Astrocyte (in vitro differentiated cells and primary cell): Measurements from ENCODE around the gene TRIM10. TPM values are rescaled to one million over a fixed set of nuclear protein-coding genes. Genes with fewer than 3 reads are reported as not detected.

Experiments used
- DNase-seq: peaks from one replicate; pipeline ENCODE4 v3.0.0-alpha.2; 2010; ENCODE audit warnings: low read depth
- FAIRE-seq: peaks from 2 replicates; lab custom pipeline; 2011; peaks lifted over from hg19 to GRCh38; lab: Jason Lieb, UNC
- H2AFZ ChIP-seq: 2 replicates; pipeline ENCODE4 v1.6.0; 2012; ENCODE audit warnings: low read depth, low read length, inconsistent platforms
- H3K27ac ChIP-seq: 2 replicates; pipeline ENCODE4 v1.5.1; 2011; ENCODE audit warnings: low read depth, low read length, inconsistent platforms
- H3K27me3 ChIP-seq: 2 replicates; pipeline ENCODE4 v1.6.0; 2011; ENCODE audit warnings: low read length, inconsistent platforms; ENCODE audit not compliant: insufficient read depth
- H3K36me3 ChIP-seq: 2 replicates; pipeline ENCODE4 v1.5.1; 2011; ENCODE audit warnings: low read length, inconsistent platforms; ENCODE audit not compliant: insufficient read depth
- H3K4me1 ChIP-seq: 2 replicates; pipeline ENCODE4 v1.5.1; 2011; ENCODE audit warnings: low read length, inconsistent platforms; ENCODE audit not compliant: insufficient read depth
- H3K4me2 ChIP-seq: 2 replicates; pipeline ENCODE4 v1.6.0; 2012; ENCODE audit warnings: low read length, inconsistent platforms
- H3K4me3 ChIP-seq: 2 replicates; pipeline ENCODE4 v1.5.1; 2011; ENCODE audit warnings: low read depth, mild to moderate bottlenecking, low read length, inconsistent platforms; ENCODE audit not compliant: insufficient read depth
- H3K79me2 ChIP-seq: 2 replicates; pipeline ENCODE4 v1.6.0; 2012; ENCODE audit warnings: mild to moderate bottlenecking, low read length, inconsistent platforms; ENCODE audit not compliant: insufficient read depth
- H3K9ac ChIP-seq: 2 replicates; pipeline ENCODE4 v1.6.0; 2012; ENCODE audit warnings: mild to moderate bottlenecking, low read length, inconsistent platforms
- H3K9me3 ChIP-seq: 2 replicates; pipeline ENCODE4 v1.5.1; 2012; ENCODE audit warnings: low read depth, mild to moderate bottlenecking, low read length, inconsistent platforms; ENCODE audit not compliant: insufficient read depth
- H4K20me1 ChIP-seq: 2 replicates; pipeline ENCODE4 v1.6.0; 2012; ENCODE audit warnings: low read length, inconsistent platforms; ENCODE audit not compliant: insufficient read depth
- H3K27ac Mint-ChIP-seq: one replicate; pipeline ENCODE4 v1.8.0; 2021; ENCODE audit warnings: mild to moderate bottlenecking, mixed read lengths; ENCODE audit not compliant: unreplicated experiment
- H3K27me3 Mint-ChIP-seq: one replicate; pipeline ENCODE4 v1.8.0; 2021; ENCODE audit warnings: low read depth, mixed read lengths; ENCODE audit not compliant: unreplicated experiment
- H3K36me3 Mint-ChIP-seq: one replicate; pipeline ENCODE4 v1.8.0; 2021; ENCODE audit warnings: low read depth, mixed read lengths; ENCODE audit not compliant: unreplicated experiment
- H3K4me1 Mint-ChIP-seq: one replicate; pipeline ENCODE4 v1.8.0; 2021; ENCODE audit warnings: low read depth, mixed read lengths; ENCODE audit not compliant: unreplicated experiment
- H3K4me3 Mint-ChIP-seq: one replicate; pipeline ENCODE4 v1.8.0; 2021; ENCODE audit warnings: mild to moderate bottlenecking, moderate library complexity, mixed read lengths; ENCODE audit not compliant: unreplicated experiment
- H3K9me3 Mint-ChIP-seq: one replicate; pipeline ENCODE4 v1.8.0; 2021; ENCODE audit warnings: mild to moderate bottlenecking, mixed read lengths; ENCODE audit not compliant: unreplicated experiment
- CTCF ChIP-seq: IDR thresholded peaks from 2 replicates; pipeline ENCODE4 v1.5.1; 2011; ENCODE audit warnings: low read depth, mild to moderate bottlenecking, inconsistent platforms, low read length, moderate library complexity; ENCODE audit not compliant: insufficient read depth
- EZH2 ChIP-seq: IDR thresholded peaks from 2 replicates; pipeline ENCODE4 v1.6.1; 2012; ENCODE audit warnings: mild to moderate bottlenecking, low read length, inconsistent platforms; ENCODE audit not compliant: insufficient read depth
- total RNA-seq: library from RNA; stranded (reverse); gene quantifications from 2 replicates; pipeline ENCODE4 v1.2.1, GENCODE V29; 2021

The TRIM10 gene
- total RNA-seq, 1 donor from 2014 or later: not detected

GRCh38 chr6:30163090-30163917, 2.3 kb upstream of the TRIM10 start, which contains the start of gene TRIM15:
TRIM15 (plus strand) TSS chr6:30163546; CDS start chr6:30163685, 139 bp downstream.
- Histone ChIP-seq H3K36me3 (no peaks in the 10 kb centered on the region), H2AFZ (no peak within 1 kb of the TSS), H3K79me2 (no peaks in the 10 kb centered on the region), H3K27ac (no peak within 1 kb of the TSS), H3K4me3 (no peak within 1 kb of the TSS), H3K9me3 (no peaks in the 10 kb centered on the region), H3K27me3 (peaks cover 21% of the 10 kb centered on the region), H3K9ac (no peak within 1 kb of the TSS), H4K20me1 (no peaks in the 10 kb centered on the region), H3K4me2 (no peak within 1 kb of the TSS), H3K4me1 (no peaks in the 10 kb centered on the region)
- Mint-ChIP-seq H3K27ac (no peak within 1 kb of the TSS), H3K4me1 (no peaks in the 10 kb centered on the region), H3K36me3 (no peaks in the 10 kb centered on the region), H3K4me3 (no peak within 1 kb of the TSS), H3K9me3 (peaks cover 8% of the 10 kb centered on the region), H3K27me3 (peaks cover 51% of the 10 kb centered on the region)
- no peak for DNase-seq
- TF ChIP-seq EZH2: no peak
- TF ChIP-seq CTCF: no peak
- no peak for FAIRE-seq

GRCh38 chr6:30162265-30163089, 1.5 kb upstream of the TRIM10 start:
- Mint-ChIP-seq H3K36me3 (no peaks in the 10 kb centered on the region), H3K9me3 (peaks cover 9% of the 10 kb centered on the region), H3K27ac (no peak overlapping the region), H3K4me1 (no peaks in the 10 kb centered on the region), H3K4me3 (no peak overlapping the region), H3K27me3 (peaks cover 47% of the 10 kb centered on the region)
- Histone ChIP-seq H2AFZ (no peak overlapping the region), H3K27me3 (peaks cover 13% of the 10 kb centered on the region), H3K4me1 (no peaks in the 10 kb centered on the region), H3K4me3 (no peak overlapping the region), H4K20me1 (no peaks in the 10 kb centered on the region), H3K9me3 (no peaks in the 10 kb centered on the region), H3K79me2 (no peaks in the 10 kb centered on the region), H3K27ac (no peak overlapping the region), H3K4me2 (no peak overlapping the region), H3K36me3 (no peaks in the 10 kb centered on the region), H3K9ac (no peak overlapping the region)
- DNase-seq: no peak
- FAIRE-seq: no peak
- TF ChIP-seq CTCF (no peak), EZH2 (no peak)
